Fibroblast of peridontal ligament (primary cell): ENCODE data around the gene EIF4E1B.

Experiments
- DNase-seq: peaks from one replicate; pipeline ENCODE4 v3.0.0-alpha.2; 2010; ENCODE audit errors: extremely low read depth

Gene EIF4E1B

GRCh38 chr5:176647030-176647842 is 16.8 kb downstream of the EIF4E1B start, which contains the start of gene TSPAN17:
TSPAN17 (plus strand) TSS chr5:176647484; CDS start chr5:176647616, 132 bp downstream.
- peak; percentile 98 for DNase-seq

GRCh38 chr5:176647843-176648473 is 17.5 kb downstream of the EIF4E1B start:
- no peak for DNase-seq

GRCh38 chr5:176648474-176649194 is 18.2 kb downstream of the EIF4E1B start:
- no peak for DNase-seq

GRCh38 chr5:176650354-176650884 is 19.9 kb downstream of the EIF4E1B start:
- no peak for DNase-seq

- DNase-seq, result no peak
Measured at GRCh38 chr5:176651472-176651980, 21.1 kb downstream of the EIF4E1B start.

- no peak for DNase-seq
Measured at GRCh38 chr5:176652136-176652535, 21.7 kb downstream of the EIF4E1B start.

- DNase-seq, result no peak
Measured at GRCh38 chr5:176653401-176654385, 23.2 kb downstream of the EIF4E1B start.

- DNase-seq, result no peak
Measured at GRCh38 chr5:176654856-176655255, 24.4 kb downstream of the EIF4E1B start.

GRCh38 chr5:176656467-176656990 is 26.1 kb downstream of the EIF4E1B start:
- DNase-seq, result no peak

- peak; percentile 79 for DNase-seq
Measured at GRCh38 chr5:176658007-176658599, 27.6 kb downstream of the EIF4E1B start.

GRCh38 chr5:176658817-176659511 is 28.5 kb downstream of the EIF4E1B start:
- peak; percentile 77 for DNase-seq

- DNase-seq, result no peak
Measured at GRCh38 chr5:176659512-176659839, 29.0 kb downstream of the EIF4E1B start.

- no peak for DNase-seq
Measured at GRCh38 chr5:176659860-176660461, 29.5 kb downstream of the EIF4E1B start.

- no peak for DNase-seq
Measured at GRCh38 chr5:176660530-176660859, 30.0 kb downstream of the EIF4E1B start.

GRCh38 chr5:176660860-176661641 is 30.6 kb downstream of the EIF4E1B start:
- DNase-seq, result peak; percentile 67

GRCh38 chr5:176661676-176662075 is 31.2 kb downstream of the EIF4E1B start:
- DNase-seq, result no peak

- DNase-seq, result no peak
Measured at GRCh38 chr5:176662371-176663333, 32.2 kb downstream of the EIF4E1B start.
